Activated naive CD8-positive, alpha-beta T cell treated with anti-CD3 and anti-CD28 coated beads for 36 hours (primary cell): ENCODE measurements around the gene TPST2. TPM values are rescaled to one million over a fixed set of nuclear protein-coding genes. Genes with fewer than 3 reads are reported as not detected.
A peak's percentile ranks its signal among the peaks of the same experiment; 100 is the strongest.
"Not testable (repeated sequence)": the region's sequence is repeated elsewhere in the genome, so short reads cannot be mapped to it uniquely, and the experiment has no call there.

Experiments
- DNase-seq: peaks from one replicate; pipeline ENCODE4 v3.0.0; 2021
- H3K27ac Mint-ChIP-seq: one replicate; pipeline ENCODE4 v1.8.0; 2022; ENCODE audit warnings: mild to moderate bottlenecking, moderate library complexity, mixed read lengths
- H3K27me3 Mint-ChIP-seq: one replicate; pipeline ENCODE4 v1.8.0; 2022; ENCODE audit warnings: mild to moderate bottlenecking, mixed read lengths
- H3K36me3 Mint-ChIP-seq: one replicate; pipeline ENCODE4 v1.8.0; 2021; ENCODE audit warnings: mild to moderate bottlenecking, mixed read lengths
- H3K4me1 Mint-ChIP-seq: one replicate; pipeline ENCODE4 v1.8.0; 2021; ENCODE audit warnings: mixed read lengths
- H3K4me3 Mint-ChIP-seq: one replicate; pipeline ENCODE4 v1.8.0; 2022; ENCODE audit warnings: mild to moderate bottlenecking, moderate library complexity, mixed read lengths
- H3K9me3 Mint-ChIP-seq: one replicate; pipeline ENCODE4 v1.8.0; 2022; ENCODE audit warnings: mixed read lengths
- total RNA-seq, 2 experiments: library from RNA; stranded (reverse); gene quantifications; one replicate each; pipeline ENCODE4 v1.2.3, GENCODE V29; 2021

Gene TPST2
- total RNA-seq, 2 experiments from 2014 or later = 32.1 to 35.0 TPM

GRCh38 chr22:26616650-26617049, 26.7 kb upstream of the TPST2 start:
- no peak overlapping the region for H3K4me3 Mint-ChIP-seq
- H3K27me3 Mint-ChIP-seq = no peaks in the 10 kb centered on the region
- no peak for DNase-seq
- H3K4me1 Mint-ChIP-seq = peaks cover 8% of the 10 kb centered on the region
- H3K27ac Mint-ChIP-seq = no peak overlapping the region
- H3K36me3 Mint-ChIP-seq = no peaks in the 10 kb centered on the region
- no peaks in the 10 kb centered on the region for H3K9me3 Mint-ChIP-seq

GRCh38 chr22:26615830-26616435, 26.0 kb upstream of the TPST2 start:
- H3K9me3 Mint-ChIP-seq = no peaks in the 10 kb centered on the region
- H3K27ac Mint-ChIP-seq = no peak overlapping the region
- DNase-seq = no peak
- no peak overlapping the region for H3K4me3 Mint-ChIP-seq
- no peaks in the 10 kb centered on the region for H3K36me3 Mint-ChIP-seq
- H3K4me1 Mint-ChIP-seq = peaks cover 8% of the 10 kb centered on the region
- no peaks in the 10 kb centered on the region for H3K27me3 Mint-ChIP-seq

- H3K4me1 Mint-ChIP-seq = peaks cover 15% of the 10 kb centered on the region
- H3K27me3 Mint-ChIP-seq = no peaks in the 10 kb centered on the region
- no peaks in the 10 kb centered on the region for H3K36me3 Mint-ChIP-seq
- H3K27ac Mint-ChIP-seq = no peak overlapping the region
- H3K4me3 Mint-ChIP-seq = no peak overlapping the region
- DNase-seq = no peak
- no peaks in the 10 kb centered on the region for H3K9me3 Mint-ChIP-seq
Measured at GRCh38 chr22:26615149-26615548, 25.2 kb upstream of the TPST2 start.

DNA sequence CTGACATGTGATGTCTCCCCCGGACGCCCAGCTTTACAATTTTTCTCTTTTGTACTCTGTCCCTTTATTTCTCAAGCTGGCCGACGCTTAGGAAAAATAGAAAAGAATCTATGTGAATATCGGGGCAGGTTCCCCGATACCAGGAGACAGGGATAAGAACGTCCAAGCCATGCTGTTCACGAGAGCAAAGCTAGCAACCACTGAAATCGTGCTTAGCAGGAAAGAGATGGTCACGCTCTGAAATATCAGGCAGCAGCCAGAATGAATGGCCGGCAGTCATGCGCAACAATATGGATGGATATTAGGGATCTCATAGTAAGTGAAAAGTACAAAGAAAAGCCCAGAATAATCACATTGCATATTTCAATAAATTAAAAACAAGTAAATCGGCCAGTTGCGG, 24.4 kb upstream of the TPST2 start:
- Mint-ChIP-seq H3K36me3 (no peaks in the 10 kb centered on the region), H3K27me3 (no peaks in the 10 kb centered on the region), H3K4me3 (no peak overlapping the region), H3K4me1 (peaks cover 15% of the 10 kb centered on the region), H3K9me3 (no peaks in the 10 kb centered on the region), H3K27ac (no peak overlapping the region)
- DNase-seq = no peak

- DNase-seq, H3K27me3 Mint-ChIP-seq, H3K27ac Mint-ChIP-seq, H3K9me3 Mint-ChIP-seq, H3K4me3 Mint-ChIP-seq, H3K36me3 Mint-ChIP-seq: not testable (repeated sequence)
- H3K4me1 Mint-ChIP-seq = peaks cover 15% of the 10 kb centered on the region
Measured at GRCh38 chr22:26613753-26614152, 23.8 kb upstream of the TPST2 start.

DNA sequence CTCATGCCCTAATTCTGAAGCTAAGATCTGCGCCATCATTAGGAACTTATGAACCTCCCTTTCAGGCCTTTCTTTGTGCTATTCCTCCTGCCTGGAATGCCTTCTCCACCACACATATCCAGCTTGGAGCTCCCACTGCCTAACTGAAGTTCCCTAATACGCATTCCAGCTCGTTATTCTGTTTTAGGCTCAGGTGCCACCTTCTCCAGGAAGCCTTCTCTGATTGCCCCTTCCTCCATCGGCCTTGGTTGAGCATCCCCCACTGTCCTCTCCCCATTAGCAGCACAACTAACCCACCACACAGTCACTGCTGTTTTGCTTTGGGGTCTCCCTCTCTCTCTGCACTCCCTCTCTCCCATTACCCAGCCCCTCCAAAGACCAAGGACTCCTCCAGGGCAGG, 22.7 kb upstream of the TPST2 start:
- no peak for DNase-seq
- no peak overlapping the region for H3K27ac Mint-ChIP-seq
- H3K4me3 Mint-ChIP-seq = no peak overlapping the region
- H3K4me1 Mint-ChIP-seq = peaks cover 14% of the 10 kb centered on the region
- H3K27me3 Mint-ChIP-seq = no peaks in the 10 kb centered on the region
- H3K9me3 Mint-ChIP-seq = no peaks in the 10 kb centered on the region
- H3K36me3 Mint-ChIP-seq = no peaks in the 10 kb centered on the region

DNA sequence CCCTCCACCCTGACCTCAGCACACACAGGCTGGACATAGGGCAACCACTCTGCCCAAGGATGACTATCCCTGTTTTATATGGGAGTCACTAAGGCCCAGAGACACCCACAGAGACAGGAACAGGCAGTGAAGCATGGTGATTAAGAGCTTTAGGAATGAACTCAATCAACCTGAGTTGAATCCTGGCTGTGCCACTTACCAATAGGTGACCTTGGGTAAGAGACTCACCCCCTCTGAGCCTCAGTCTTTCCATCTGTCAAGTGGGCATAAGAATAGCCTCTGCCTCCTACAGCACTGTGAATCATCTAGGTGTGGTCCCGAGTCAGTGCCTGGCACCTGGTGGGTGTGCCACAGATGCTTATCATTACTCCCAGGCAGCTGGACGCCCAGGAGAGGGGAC, 21.1 kb upstream of the TPST2 start:
- no peaks in the 10 kb centered on the region for H3K36me3 Mint-ChIP-seq
- H3K27me3 Mint-ChIP-seq = no peaks in the 10 kb centered on the region
- H3K27ac Mint-ChIP-seq = no peak overlapping the region
- no peak for DNase-seq
- H3K9me3 Mint-ChIP-seq = no peaks in the 10 kb centered on the region
- H3K4me1 Mint-ChIP-seq = peaks cover 13% of the 10 kb centered on the region
- H3K4me3 Mint-ChIP-seq = no peak overlapping the region

DNA sequence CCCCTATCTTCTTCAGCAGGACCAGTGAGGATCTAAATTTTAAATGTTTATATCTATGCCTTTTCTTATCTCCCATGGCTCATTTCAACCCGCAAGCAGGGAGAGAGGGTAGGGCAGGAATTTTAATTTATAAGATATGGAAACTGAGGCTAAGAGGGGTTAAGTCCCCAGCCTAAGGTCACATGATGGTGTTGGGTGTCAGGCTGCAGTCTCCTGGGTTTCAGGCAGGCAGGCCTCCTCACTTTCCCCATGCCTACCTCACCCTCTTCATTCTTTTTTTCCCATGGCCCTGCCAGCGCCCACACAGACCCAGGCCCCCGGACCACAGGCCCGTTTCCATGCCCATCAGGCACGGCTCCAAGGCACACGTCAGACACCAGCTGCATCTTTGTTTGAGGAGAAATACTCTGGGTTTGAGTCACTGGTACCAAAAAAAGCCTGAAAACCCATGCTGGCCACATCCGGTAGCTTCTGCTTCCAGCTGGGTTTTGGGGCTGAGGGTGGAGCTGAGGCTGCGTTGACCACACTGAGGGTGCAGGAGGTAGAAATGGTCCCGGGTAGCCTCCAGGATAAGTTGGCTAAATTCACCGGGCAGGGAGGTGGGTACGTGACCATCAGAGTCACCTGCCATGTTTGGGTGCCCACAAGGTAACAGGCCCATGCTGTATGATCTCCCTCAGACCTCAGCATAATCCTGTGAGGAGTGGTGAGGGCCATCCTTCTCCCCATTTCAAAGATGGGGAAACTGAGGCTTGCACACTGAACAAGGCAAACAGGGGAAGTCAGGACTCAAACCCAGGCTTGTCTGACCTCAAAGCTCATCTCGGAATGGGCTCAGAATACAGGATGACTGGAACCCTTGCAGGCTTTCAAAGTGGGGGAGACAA, 20.4 kb upstream of the TPST2 start:
- peak; percentile 63 for DNase-seq
- Mint-ChIP-seq H3K9me3 (no peaks in the 10 kb centered on the region), H3K27ac (peak overlapping the region; percentile 73), H3K4me3 (peak overlapping the region; percentile 11), H3K4me1 (peaks cover 12% of the 10 kb centered on the region), H3K36me3 (no peaks in the 10 kb centered on the region), H3K27me3 (no peaks in the 10 kb centered on the region)

DNA sequence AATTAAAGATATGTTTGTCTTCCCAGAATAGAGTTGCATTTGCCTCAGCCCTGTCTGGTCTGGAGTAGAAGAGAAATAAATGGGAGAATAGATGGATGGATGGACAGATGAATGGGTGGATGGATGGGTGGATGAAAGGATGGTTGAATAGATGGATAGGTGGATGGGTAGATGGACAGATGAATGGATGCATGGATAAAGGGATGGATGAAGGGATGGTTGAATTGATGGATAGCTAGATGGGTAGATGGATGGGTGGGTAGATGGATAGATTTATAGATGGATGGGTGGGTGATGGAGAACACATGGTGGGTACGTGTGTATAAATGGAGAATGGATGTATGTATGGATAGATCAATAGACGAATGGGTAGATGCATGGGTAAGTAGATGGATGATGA, 19.4 kb upstream of the TPST2 start:
- DNase-seq = no peak
- Mint-ChIP-seq H3K4me1 (peaks cover 8% of the 10 kb centered on the region), H3K9me3 (no peaks in the 10 kb centered on the region), H3K27ac (no peak overlapping the region), H3K27me3 (no peaks in the 10 kb centered on the region), H3K4me3 (no peak overlapping the region), H3K36me3 (no peaks in the 10 kb centered on the region)

DNA sequence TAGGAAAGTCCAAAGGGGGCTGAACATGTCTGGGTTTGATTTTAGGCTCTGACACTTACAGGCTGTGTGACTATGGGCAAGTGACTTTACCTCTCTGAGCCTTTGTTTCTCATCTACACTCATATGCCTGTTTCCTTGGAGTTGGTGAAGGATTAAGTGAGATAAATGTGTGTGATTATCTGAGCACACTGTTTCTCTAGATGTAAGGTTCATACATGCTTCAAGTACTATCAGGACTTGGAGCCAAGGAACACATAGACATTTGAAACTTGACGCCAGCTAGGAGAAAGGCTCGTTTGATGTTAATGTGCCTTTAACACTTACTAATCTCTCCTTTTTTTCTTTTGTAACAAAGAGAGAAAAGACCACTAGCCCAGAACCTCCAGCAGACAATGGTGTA, 18.2 kb upstream of the TPST2 start:
- Mint-ChIP-seq H3K4me3 (no peak overlapping the region), H3K27me3 (no peaks in the 10 kb centered on the region), H3K27ac (no peak overlapping the region), H3K9me3 (no peaks in the 10 kb centered on the region), H3K36me3 (no peaks in the 10 kb centered on the region), H3K4me1 (peaks cover 7% of the 10 kb centered on the region)
- DNase-seq = no peak

- Mint-ChIP-seq H3K9me3 (no peaks in the 10 kb centered on the region), H3K36me3 (no peaks in the 10 kb centered on the region), H3K4me1 (peaks cover 7% of the 10 kb centered on the region), H3K27ac (no peak overlapping the region), H3K4me3 (no peak overlapping the region), H3K27me3 (no peaks in the 10 kb centered on the region)
- DNase-seq = no peak
Measured at GRCh38 chr22:26606611-26607010, 16.7 kb upstream of the TPST2 start.

DNA sequence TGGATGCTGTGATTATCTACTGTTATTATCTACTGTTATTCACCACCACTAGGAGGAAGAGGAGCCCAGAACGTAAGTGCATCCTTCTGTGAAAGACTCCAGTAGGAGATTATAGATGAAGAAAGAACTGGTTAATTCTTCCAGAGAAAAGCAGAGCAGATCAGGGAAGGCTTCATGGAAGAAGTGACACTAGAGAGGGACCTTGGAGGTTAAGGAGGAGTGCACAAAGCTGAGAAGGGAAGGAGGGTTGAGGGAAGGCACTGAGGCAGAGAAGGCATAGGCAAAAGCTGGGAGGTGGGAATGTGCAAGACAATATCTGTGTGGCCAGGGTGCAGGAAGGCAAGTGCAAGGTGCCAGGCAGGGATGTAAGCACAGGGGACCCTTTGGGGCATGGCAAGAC, 14.4 kb upstream of the TPST2 start:
- Mint-ChIP-seq H3K27me3 (no peaks in the 10 kb centered on the region), H3K27ac (no peak overlapping the region), H3K9me3 (no peaks in the 10 kb centered on the region), H3K4me1 (peaks cover 3% of the 10 kb centered on the region), H3K4me3 (no peak overlapping the region), H3K36me3 (no peaks in the 10 kb centered on the region)
- no peak for DNase-seq

- Mint-ChIP-seq H3K27me3 (no peaks in the 10 kb centered on the region), H3K4me1 (peaks cover 21% of the 10 kb centered on the region), H3K27ac (no peak overlapping the region), H3K9me3 (no peaks in the 10 kb centered on the region), H3K4me3 (no peak overlapping the region), H3K36me3 (peaks cover 2% of the 10 kb centered on the region)
- no peak for DNase-seq
Measured at GRCh38 chr22:26602127-26602526, 12.2 kb upstream of the TPST2 start.

GRCh38 chr22:26601726-26602125, 11.8 kb upstream of the TPST2 start:
- Mint-ChIP-seq H3K9me3 (no peaks in the 10 kb centered on the region), H3K27me3 (no peaks in the 10 kb centered on the region), H3K27ac (no peak overlapping the region), H3K4me3 (no peak overlapping the region), H3K4me1 (peaks cover 25% of the 10 kb centered on the region), H3K36me3 (peaks cover 2% of the 10 kb centered on the region)
- no peak for DNase-seq

GRCh38 chr22:26599505-26599904, 9.6 kb upstream of the TPST2 start:
- peaks cover 35% of the 10 kb centered on the region for H3K4me1 Mint-ChIP-seq
- no peaks in the 10 kb centered on the region for H3K27me3 Mint-ChIP-seq
- H3K4me3 Mint-ChIP-seq = no peak overlapping the region

GRCh38 chr22:26597480-26597879, 7.5 kb upstream of the TPST2 start:
- peaks cover 2% of the 10 kb centered on the region for H3K36me3 Mint-ChIP-seq
- no peak for DNase-seq
- no peaks in the 10 kb centered on the region for H3K9me3 Mint-ChIP-seq
- H3K27me3 Mint-ChIP-seq = no peaks in the 10 kb centered on the region
- H3K4me3 Mint-ChIP-seq = no peak overlapping the region
- peaks cover 54% of the 10 kb centered on the region for H3K4me1 Mint-ChIP-seq
- no peak overlapping the region for H3K27ac Mint-ChIP-seq

More at GRCh38 chr22:26599505-26599904, 9.6 kb upstream of the TPST2 start:
- no peak overlapping the region for H3K27ac Mint-ChIP-seq
- H3K9me3 Mint-ChIP-seq = no peaks in the 10 kb centered on the region
- DNase-seq = no peak
- H3K36me3 Mint-ChIP-seq = peaks cover 2% of the 10 kb centered on the region
